Esophagus muscularis mucosa (tissue), 4 donors: ENCODE results near the gene MUC2. TPM values are rescaled to one million over a fixed set of nuclear protein-coding genes. Genes with fewer than 3 reads are reported as not detected.

Experiments
- DNase-seq: peaks from one replicate; pipeline ENCODE4 v3.0.0-alpha.2; 2017; ENCODE audit errors: extremely low spot score
- H3K27ac ChIP-seq, 4 donors: fragments of 200-600 bp; sonication (generic); replicated peaks in 1 of 4; 1 replicate in 3 of 4; 2 replicates in 1 of 4; pipeline ENCODE4 v1.5.1; 2016 to 2019; ENCODE audit warnings: mild to moderate bottlenecking in 1 of 4
- H3K27me3 ChIP-seq, 4 donors: fragments of 200-600 bp; sonication (generic); one replicate each; pipeline versions ENCODE4 v1.5.1 to v1.6.0; 2016 to 2019
- H3K36me3 ChIP-seq, 4 donors: fragments of 200-600 bp; sonication (generic); one replicate each; pipeline ENCODE4 v1.5.1; 2016 to 2019
- H3K4me1 ChIP-seq, 4 donors: fragments of 200-600 bp; sonication (generic); one replicate each; pipeline ENCODE4 v1.5.1; 2016 to 2019
- H3K4me3 ChIP-seq, 4 donors: fragments of 200-600 bp; sonication (generic); 1 replicate in 2 of 4; 2 replicates in 2 of 4; pipeline ENCODE4 v1.5.1; 2016 to 2019; ENCODE audit warnings: mild to moderate bottlenecking in 4 of 4, moderate library complexity in 1 of 4
- H3K9me3 ChIP-seq, 4 donors: fragments of 200-600 bp; sonication (generic); 1 replicate in 3 of 4; 2 replicates in 1 of 4; pipeline ENCODE4 v1.5.1; 2016 to 2019
- CTCF ChIP-seq, 3 experiments: fragments of 200-600 bp in 2 of 3; fragments of 450-650 bp in 1 of 3; sonication (generic) in 2 of 3; IDR thresholded peaks; one replicate each; pipeline ENCODE4 v1.5.1; 2017 to 2019; ENCODE audit warnings: antibody characterized with exemption in 3 of 3, mild to moderate bottlenecking in 2 of 3, moderate library complexity in 1 of 3
- EP300 ChIP-seq: sonication (generic); formaldehyde crosslinking; IDR thresholded peaks from one replicate; pipeline ENCODE4 v1.6.1; 2017; ENCODE audit warnings: antibody characterized with exemption
- POLR2A ChIP-seq: fragments of 450-650 bp; IDR thresholded peaks from one replicate; pipeline ENCODE4 v1.6.1; 2017; ENCODE audit warnings: antibody characterized with exemption, moderate library complexity, mild to moderate bottlenecking, low read depth
- POLR2AphosphoS5 ChIP-seq, 2 donors: sonication (generic); formaldehyde crosslinking; IDR thresholded peaks; one replicate each; pipeline ENCODE4 v1.6.1; 2017; ENCODE audit warnings: antibody characterized with exemption in 2 of 2
- WGBS: methylation state at CpG from one replicate; pipeline ENCODE4 v1.1.5; 2018; 5-methylcytosine and 5-hydroxymethylcytosine counted together
- intact Hi-C: fragments of 100-400 bp; cut with DNase I; formaldehyde crosslinking; loops from one replicate; pipeline ENCODE4 v1.15.1; 2023
- total RNA-seq, 4 donors: library from RNA; depleted of rRNA; stranded (reverse); fragments of >200 nt; gene quantifications; one replicate each; pipeline versions ENCODE4 v1.1.0 to v1.2.1, GENCODE V29; 2016

Gene MUC2
- total RNA-seq, 4 donors from 2014 or later, result 0.34 TPM; not detected in 3

DNA sequence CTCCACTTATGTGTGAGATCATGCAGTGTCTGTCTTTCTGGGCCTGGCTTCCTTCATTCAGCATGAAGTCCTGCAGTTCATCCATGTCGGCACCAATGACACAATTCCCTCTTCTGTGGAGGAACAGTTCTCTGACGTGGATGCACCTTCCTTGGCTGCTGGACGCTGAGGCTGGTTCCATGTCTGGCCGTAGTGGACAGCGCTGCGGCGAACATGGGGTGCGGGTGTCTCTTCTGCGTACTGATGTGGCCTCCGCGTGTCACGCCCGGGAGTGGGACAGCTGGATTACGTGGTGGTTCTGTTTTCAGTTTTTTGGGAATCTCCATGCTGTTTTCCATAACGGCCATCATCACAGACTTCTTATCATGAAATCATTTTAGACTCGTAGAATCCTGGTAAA is 16.9 kb upstream of the MUC2 start:
- Histone ChIP-seq H3K9me3 (peaks cover 0 to 9% (median 6%) of the 10 kb centered on the region in 4 donors), H3K4me3 (no peak overlapping the region), H3K4me1 (no peaks in the 10 kb centered on the region), H3K27me3 (peaks cover 0 to 60% (median 6%) of the 10 kb centered on the region in 4 donors), H3K27ac (no peak overlapping the region), H3K36me3 (no peaks in the 10 kb centered on the region)
- no peak for DNase-seq
- TF ChIP-seq EP300, result no peak
- TF ChIP-seq POLR2A, result no peak
- TF ChIP-seq POLR2AphosphoS5 (IDR thresholded peaks at IDR 0.05), result no peak
- TF ChIP-seq CTCF (IDR thresholded peaks at IDR 0.05), result no peak
- WGBS, result 92% methylated on average over 16 of the region's 16 CpGs
- intact Hi-C loops, result no loop called here

DNA sequence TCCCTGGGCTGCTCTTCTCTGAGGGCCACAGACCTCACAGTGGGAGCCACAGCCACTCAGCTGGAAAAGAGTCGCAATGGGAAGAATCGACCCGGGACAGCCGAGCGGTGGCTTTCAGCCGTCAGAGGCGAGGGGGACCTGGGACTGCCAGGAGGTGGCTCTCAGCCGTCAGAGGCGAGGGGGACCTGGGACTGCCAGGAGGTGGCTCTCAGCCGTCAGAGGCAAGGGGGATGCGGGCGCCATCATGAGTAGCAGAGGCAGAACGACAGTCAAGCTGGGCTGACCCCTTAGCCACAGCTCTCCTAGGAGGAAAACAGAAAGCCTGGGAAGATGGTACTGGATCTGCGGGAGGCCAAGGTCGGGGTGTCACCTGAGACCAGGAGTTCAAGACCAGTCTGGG is 14.9 kb upstream of the MUC2 start:
- TF ChIP-seq POLR2AphosphoS5 (IDR thresholded peaks at IDR 0.05) (no peak), POLR2A (no peak), EP300 (no peak), CTCF (IDR thresholded peaks at IDR 0.05) (no peak)
- H3K4me1 ChIP-seq, result no peaks in the 10 kb centered on the region
- peaks cover 0 to 46% (median 2%) of the 10 kb centered on the region in 4 donors for H3K27me3 ChIP-seq
- no peak overlapping the region for H3K4me3 ChIP-seq
- intact Hi-C loops, result no loop called here
- DNase-seq, result no peak
- H3K9me3 ChIP-seq, result peaks cover 0 to 11% (median 6%) of the 10 kb centered on the region in 4 donors
- 100% methylated on average over 1 of the region's 15 CpGs for WGBS
- H3K27ac ChIP-seq, result no peak overlapping the region
- H3K36me3 ChIP-seq, result no peaks in the 10 kb centered on the region

DNA sequence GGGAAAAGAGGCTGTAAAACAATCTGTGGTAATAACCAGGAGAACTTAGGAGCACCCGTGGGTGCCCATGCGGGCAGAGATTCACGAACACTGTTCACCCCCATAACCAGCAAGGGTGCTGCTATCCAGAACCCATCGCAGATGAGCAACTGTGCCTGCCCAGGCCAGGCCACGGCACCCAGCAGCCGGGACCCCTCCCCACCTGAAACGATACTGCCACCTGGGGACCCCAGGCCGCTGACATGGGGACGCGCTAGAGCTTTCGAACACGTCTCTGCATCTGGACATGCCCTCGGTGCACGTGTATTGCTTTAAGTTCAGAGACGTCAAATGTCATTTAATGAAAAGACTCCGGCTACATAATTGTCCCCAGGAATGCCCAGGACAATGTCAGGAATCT is 14.3 kb upstream of the MUC2 start:
- intact Hi-C loops, result no loop called here

DNA sequence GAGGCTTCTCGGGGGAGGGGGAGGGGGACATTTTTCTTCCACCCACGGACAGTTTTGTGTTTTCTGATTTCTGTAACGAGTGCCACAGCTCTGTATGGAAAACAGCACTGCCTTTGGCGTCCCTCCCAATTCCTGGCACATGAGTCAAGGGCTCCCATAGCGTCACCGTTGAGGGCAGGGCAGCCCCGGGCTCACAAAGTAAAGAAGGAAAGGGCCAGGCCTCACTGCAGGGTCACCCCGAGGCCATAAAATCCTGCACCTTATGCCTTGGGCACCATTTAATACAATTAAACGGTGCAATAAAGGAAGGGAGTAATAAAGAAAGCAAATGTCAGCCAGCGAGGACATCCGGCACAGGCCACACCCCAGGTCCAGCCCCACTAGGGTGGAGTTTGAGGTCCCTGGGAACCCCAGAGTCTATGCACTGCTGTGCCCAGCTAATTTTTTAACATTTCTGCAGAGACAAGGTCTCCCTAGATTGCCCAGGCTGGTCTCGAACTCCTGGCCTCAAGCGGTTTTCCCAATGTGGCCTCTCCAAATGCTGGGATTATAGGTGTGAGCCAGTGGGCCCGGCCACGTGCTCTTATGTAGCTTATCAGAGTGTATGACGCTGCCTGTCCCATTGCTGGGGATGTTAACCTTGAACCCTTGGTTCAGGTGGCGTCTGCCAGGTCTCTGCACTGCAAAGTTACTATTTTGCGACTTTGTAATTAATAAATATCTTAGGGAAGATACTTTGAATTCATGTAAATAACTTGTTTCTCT is 13.6 kb upstream of the MUC2 start:
- Histone ChIP-seq H3K36me3 (no peaks in the 10 kb centered on the region), H3K27me3 (peaks cover 0 to 43% (median 0%) of the 10 kb centered on the region in 4 donors), H3K27ac (no peak overlapping the region), H3K4me1 (no peaks in the 10 kb centered on the region), H3K4me3 (no peak overlapping the region), H3K9me3 (peaks cover 0 to 11% (median 6%) of the 10 kb centered on the region in 4 donors)
- intact Hi-C loops, result no loop called here
- DNase-seq, result no peak
- no peak for TF ChIP-seq POLR2AphosphoS5 (IDR thresholded peaks at IDR 0.05)
- no peak for TF ChIP-seq CTCF (IDR thresholded peaks at IDR 0.05)
- TF ChIP-seq POLR2A, result no peak
- TF ChIP-seq EP300, result no peak
- WGBS, result 72% methylated on average over 18 of the region's 18 CpGs

More for the DNA sequence above, 14.3 kb upstream of the MUC2 start:
- Histone ChIP-seq H3K27me3 (peaks cover 0 to 46% (median 0%) of the 10 kb centered on the region in 4 donors), H3K27ac (no peak overlapping the region), H3K9me3 (peaks cover 0 to 11% (median 6%) of the 10 kb centered on the region in 4 donors), H3K4me3 (no peak overlapping the region), H3K36me3 (no peaks in the 10 kb centered on the region), H3K4me1 (no peaks in the 10 kb centered on the region)
- TF ChIP-seq POLR2A, result no peak
- TF ChIP-seq POLR2AphosphoS5 (IDR thresholded peaks at IDR 0.05), result no peak
- TF ChIP-seq EP300, result no peak
- TF ChIP-seq CTCF (IDR thresholded peaks at IDR 0.05), result no peak
- WGBS, result 94% methylated on average over 8 of the region's 16 CpGs
- no peak for DNase-seq
